ENCODE measurements around the gene MGAT1. TPM values are rescaled to one million over a fixed set of nuclear protein-coding genes. Genes with fewer than 3 reads are reported as not detected.

The MGAT1 gene
- total RNA-seq, 2 donors from 2014 or later, result 96.2 to 98.8 TPM

DNA sequence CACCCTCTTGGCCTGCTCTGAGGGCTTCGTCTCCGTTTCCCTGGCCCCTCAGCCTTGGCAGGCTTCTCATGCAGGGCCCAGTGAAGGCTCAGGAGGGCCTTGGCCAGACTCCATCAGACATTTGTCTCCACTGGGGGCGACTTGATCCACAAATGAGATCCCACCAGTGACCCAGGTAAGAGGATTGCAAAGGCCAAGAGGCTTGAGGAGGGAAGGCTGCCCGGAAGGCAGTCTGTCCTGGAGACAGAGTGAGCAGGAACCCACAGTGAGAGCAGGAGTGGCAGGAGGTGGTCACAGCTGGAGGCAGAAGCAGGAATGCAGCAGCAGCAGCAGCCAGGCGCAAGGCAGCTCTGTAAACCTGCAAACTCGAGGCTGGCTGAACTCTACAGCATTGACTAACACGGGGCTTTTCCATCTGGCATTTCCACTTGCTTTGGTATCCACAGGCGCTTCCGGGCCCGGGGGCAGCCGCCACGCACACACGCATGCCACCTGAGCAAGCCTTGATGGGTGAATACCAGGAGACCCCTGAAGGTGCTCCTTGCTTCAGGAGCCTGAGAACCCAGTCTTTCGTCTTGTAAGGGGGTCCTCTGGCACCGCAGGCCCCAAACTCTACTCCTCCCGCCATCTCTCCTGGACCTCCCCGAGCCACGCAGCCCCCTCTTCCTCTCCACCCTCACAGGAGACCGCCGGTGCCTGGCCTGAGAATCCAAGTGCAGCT is 14.7 kb downstream of the MGAT1 start:
- Histone ChIP-seq H3K36me3 (replicated peaks in 1 of 2; ENCODE audit: insufficient read depth in 1 of 2, low read depth in 2 of 2) (peaks cover 7 to 11% of the 10 kb centered on the region in 2 donors), H3K9me3 (no peaks in the 10 kb centered on the region), H3K27me3 (no peaks in the 10 kb centered on the region), H3K4me1 (peaks cover 80% of the 10 kb centered on the region), H3K4me3 (no peak overlapping the region), H3K27ac (peak overlapping the region in 3 of 4 donors; percentile 83 to 92 (median 88))
- no peak for TF ChIP-seq POLR2A (IDR thresholded peaks at IDR 0.05)
- TF ChIP-seq CTCF (IDR thresholded peaks at IDR 0.05), result no peak
- DNase-seq, result peak in 1 of 4 donors; percentile 24
- WGBS, 2 donors, result 79 to 81% methylated on average over 17 to 20 of the region's 20 CpGs
- intact Hi-C loops (cut with DNase I), result no loop called here
- ATAC-seq, result no peak

DNA sequence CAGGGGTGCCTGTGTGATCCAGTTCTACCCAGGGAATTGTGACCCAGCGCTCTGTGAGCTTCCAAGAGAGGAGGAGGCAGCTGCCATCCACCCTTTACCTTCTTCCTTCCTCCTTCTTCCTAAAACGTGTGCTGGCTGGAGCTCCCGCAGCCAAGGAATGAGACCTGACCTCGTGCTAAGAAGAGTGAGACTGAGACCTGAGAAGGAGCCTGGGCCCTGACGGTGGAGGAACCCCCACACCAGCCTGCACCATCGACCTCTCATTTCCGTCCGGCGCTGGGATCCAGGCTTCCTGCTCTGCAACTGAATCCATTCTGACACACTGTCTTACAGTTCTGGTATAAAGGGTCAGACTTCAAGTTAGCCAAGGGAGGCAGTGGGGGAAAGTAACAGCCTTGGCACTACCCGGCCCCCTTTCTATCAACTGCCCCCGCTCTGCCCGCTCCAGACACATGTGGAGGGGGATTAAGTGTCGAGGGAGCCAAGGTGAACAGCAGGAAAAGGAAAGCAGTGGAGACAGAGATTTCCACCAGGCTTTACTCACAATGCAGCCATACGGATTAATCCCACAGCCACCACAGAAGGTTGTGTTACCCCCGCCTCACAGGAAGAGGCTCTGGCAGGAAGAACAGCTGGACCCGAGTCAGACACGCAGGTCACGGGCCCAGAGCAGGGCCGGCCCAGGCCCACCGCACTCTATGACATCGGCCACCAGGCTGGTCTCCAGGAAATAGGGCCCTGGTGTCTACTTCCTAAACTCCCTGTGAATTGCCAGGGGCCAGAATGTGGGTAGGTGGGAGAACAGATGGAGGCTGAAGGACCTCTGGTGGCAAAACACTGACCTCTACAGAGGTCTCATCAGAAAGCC is 15.8 kb downstream of the MGAT1 start:
- DNase-seq, result no peak
- peak overlapping the region; percentile 79 to 92 (median 86) for H3K27ac ChIP-seq
- H3K4me1 ChIP-seq, result peaks cover 76% of the 10 kb centered on the region
- no peak for ATAC-seq
- H3K9me3 ChIP-seq, result no peaks in the 10 kb centered on the region
- peaks cover 0 to 6% of the 10 kb centered on the region in 2 donors for H3K36me3 ChIP-seq (replicated peaks in 1 of 2; ENCODE audit: insufficient read depth in 1 of 2, low read depth in 2 of 2)
- TF ChIP-seq CTCF (IDR thresholded peaks at IDR 0.05) (no peak), POLR2A (IDR thresholded peaks at IDR 0.05) (no peak)
- WGBS, 2 donors, result 52 to 70% methylated on average over 20 to 21 of the region's 21 CpGs
- intact Hi-C loops (cut with DNase I), result no loop called here
- H3K4me3 ChIP-seq, result no peak overlapping the region
- no peaks in the 10 kb centered on the region for H3K27me3 ChIP-seq

DNA sequence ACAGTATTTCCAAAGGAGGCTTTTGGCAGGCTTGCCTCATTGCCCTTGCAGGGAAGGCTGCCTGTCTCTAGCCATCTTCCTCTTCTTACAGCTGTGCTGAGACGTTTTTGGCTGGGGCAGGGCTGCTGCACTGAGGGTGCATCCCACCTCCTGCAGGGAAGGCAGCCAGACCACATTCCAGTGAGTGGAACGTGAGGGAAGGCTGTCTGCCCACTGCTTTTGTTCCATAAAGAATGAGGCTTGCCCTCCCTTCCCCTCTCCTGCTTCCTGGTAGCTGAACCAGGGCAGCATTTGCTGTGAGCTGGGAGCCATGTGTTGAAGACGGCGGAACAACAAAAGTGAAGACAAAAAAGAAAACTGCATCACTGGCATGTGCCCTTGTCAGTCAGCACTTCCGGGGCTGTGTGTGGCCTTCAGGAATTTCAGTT is 16.8 kb downstream of the MGAT1 start:
- no peaks in the 10 kb centered on the region for H3K9me3 ChIP-seq
- H3K4me1 ChIP-seq, result peaks cover 67% of the 10 kb centered on the region
- no peaks in the 10 kb centered on the region for H3K36me3 ChIP-seq (replicated peaks in 1 of 2; ENCODE audit: insufficient read depth in 1 of 2, low read depth in 2 of 2)
- H3K27ac ChIP-seq, result peak overlapping the region; percentile 79 to 92 (median 86)
- intact Hi-C loops (cut with DNase I), result no loop called here
- TF ChIP-seq POLR2A (IDR thresholded peaks at IDR 0.05) (no peak), CTCF (IDR thresholded peaks at IDR 0.05) (no peak)
- no peaks in the 10 kb centered on the region for H3K27me3 ChIP-seq
- WGBS, 2 donors, result 21 to 24% methylated on average over 3 to 5 of the region's 5 CpGs
- DNase-seq (peak in 3 of 4 donors; percentile 36 to 55 (median 47)), ATAC-seq (peak; percentile 39)
- no peak overlapping the region for H3K4me3 ChIP-seq

- 25 to 40% methylated on average over 6 to 15 of the region's 15 CpGs for WGBS, 2 donors
- H3K27me3 ChIP-seq, result no peaks in the 10 kb centered on the region
- H3K4me3 ChIP-seq, result no peak overlapping the region
- H3K9me3 ChIP-seq, result no peaks in the 10 kb centered on the region
- peaks cover 61% of the 10 kb centered on the region for H3K4me1 ChIP-seq
- intact Hi-C loops (cut with DNase I), result no loop called here
- DNase-seq, result peak; percentile 50 to 67 (median 62)
- TF ChIP-seq CTCF (IDR thresholded peaks at IDR 0.05) (no peak), POLR2A (IDR thresholded peaks at IDR 0.05) (no peak)
- ATAC-seq, result peak; percentile 54
- H3K27ac ChIP-seq, result peak overlapping the region; percentile 79 to 92 (median 86)
- H3K36me3 ChIP-seq (replicated peaks in 1 of 2; ENCODE audit: insufficient read depth in 1 of 2, low read depth in 2 of 2), result no peaks in the 10 kb centered on the region
Observed at GRCh38 chr5:180785121-180785781, 17.4 kb downstream of the MGAT1 start.
